ENCODE data around the gene FAM174A.

Gene FAM174A

GRCh38 chr5:100535060-100536005 lies at the start of gene FAM174A:
Gene FAM174A, plus strand, starts transcription at chr5:100535374. Its CDS starts 157 bp downstream, at chr5:100535531.
- no CpG with 5 or more reads among the region's 62 CpGs for WGBS (ENCODE audit: insufficient coverage, insufficient read length)

GRCh38 chr5:100493996-100494395 lies 41.2 kb upstream of the FAM174A start:
- WGBS (ENCODE audit: insufficient coverage, insufficient read length), result no CpG with 5 or more reads among the region's 1 CpG
- H3K27ac ChIP-seq (ENCODE audit: low read length), result no peak overlapping the region
- no peak for DNase-seq (ENCODE audit: low read depth, low spot score)

More at GRCh38 chr5:100535060-100536005, at the start of gene FAM174A:
- H3K27me3 ChIP-seq (ENCODE audit: control insufficient read depth, insufficient read depth, low read length), result no peaks in the 10 kb centered on the region
- no peaks in the 10 kb centered on the region; the same call in 1 of the 2 replicates for H3K36me3 ChIP-seq (ENCODE audit: control insufficient read depth, insufficient read depth, low read length)
- DNase-seq (ENCODE audit: low read depth, low spot score), result peak; percentile 94
- H3K27ac ChIP-seq (ENCODE audit: low read length), result no peak within 1 kb of the TSS
- H3K4me1 ChIP-seq (ENCODE audit: control insufficient read depth, insufficient read depth, low read length), result no peaks in the 10 kb centered on the region
- H3K4me3 ChIP-seq (ENCODE audit: low read length), result peak within 1 kb of the TSS; percentile 73
- no peaks in the 10 kb centered on the region for H3K9me3 ChIP-seq (ENCODE audit: control insufficient read depth, insufficient read depth, low read length)

GRCh38 chr5:100496296-100496695 lies 38.9 kb upstream of the FAM174A start:
- H3K4me1 ChIP-seq (ENCODE audit: control insufficient read depth, insufficient read depth, low read length), result no peaks in the 10 kb centered on the region
- no peak for DNase-seq (ENCODE audit: low read depth, low spot score)
- H3K4me3 ChIP-seq (ENCODE audit: low read length), result no peak overlapping the region
- H3K27ac ChIP-seq (ENCODE audit: low read length), result no peak overlapping the region
- H3K27me3 ChIP-seq (ENCODE audit: control insufficient read depth, insufficient read depth, low read length), result no peaks in the 10 kb centered on the region
- H3K36me3 ChIP-seq (ENCODE audit: control insufficient read depth, insufficient read depth, low read length), result no peaks in the 10 kb centered on the region
- WGBS (ENCODE audit: insufficient coverage, insufficient read length), result no CpG with 5 or more reads among the region's 1 CpG
- H3K9me3 ChIP-seq (ENCODE audit: control insufficient read depth, insufficient read depth, low read length), result no peaks in the 10 kb centered on the region

More at GRCh38 chr5:100493996-100494395, 41.2 kb upstream of the FAM174A start:
- Histone ChIP-seq H3K4me3 (ENCODE audit: low read length) (no peak overlapping the region), H3K36me3 (ENCODE audit: control insufficient read depth, insufficient read depth, low read length) (no peaks in the 10 kb centered on the region), H3K9me3 (ENCODE audit: control insufficient read depth, insufficient read depth, low read length) (no peaks in the 10 kb centered on the region), H3K4me1 (ENCODE audit: control insufficient read depth, insufficient read depth, low read length) (no peaks in the 10 kb centered on the region), H3K27me3 (ENCODE audit: control insufficient read depth, insufficient read depth, low read length) (no peaks in the 10 kb centered on the region)

- Histone ChIP-seq H3K36me3 (ENCODE audit: control insufficient read depth, insufficient read depth, low read length) (no peaks in the 10 kb centered on the region), H3K27me3 (ENCODE audit: control insufficient read depth, insufficient read depth, low read length) (no peaks in the 10 kb centered on the region), H3K9me3 (ENCODE audit: control insufficient read depth, insufficient read depth, low read length) (no peaks in the 10 kb centered on the region), H3K4me1 (ENCODE audit: control insufficient read depth, insufficient read depth, low read length) (no peaks in the 10 kb centered on the region), H3K4me3 (ENCODE audit: low read length) (no peak overlapping the region), H3K27ac (ENCODE audit: low read length) (no peak overlapping the region)
- DNase-seq (ENCODE audit: low read depth, low spot score), result no peak
- no CpG with 5 or more reads among the region's 2 CpGs for WGBS (ENCODE audit: insufficient coverage, insufficient read length)
Measured at GRCh38 chr5:100502684-100503083, 32.5 kb upstream of the FAM174A start.

- H3K27ac ChIP-seq (ENCODE audit: low read length), result no peak overlapping the region
- H3K27me3 ChIP-seq (ENCODE audit: control insufficient read depth, insufficient read depth, low read length), result no peaks in the 10 kb centered on the region
- no peak overlapping the region for H3K4me3 ChIP-seq (ENCODE audit: low read length)
- H3K4me1 ChIP-seq (ENCODE audit: control insufficient read depth, insufficient read depth, low read length), result no peaks in the 10 kb centered on the region
- no CpG with 5 or more reads among the region's 1 CpG for WGBS (ENCODE audit: insufficient coverage, insufficient read length)
- no peaks in the 10 kb centered on the region for H3K36me3 ChIP-seq (ENCODE audit: control insufficient read depth, insufficient read depth, low read length)
- no peaks in the 10 kb centered on the region for H3K9me3 ChIP-seq (ENCODE audit: control insufficient read depth, insufficient read depth, low read length)
- no peak for DNase-seq (ENCODE audit: low read depth, low spot score)
Measured at GRCh38 chr5:100505984-100506670, 29.0 kb upstream of the FAM174A start.

- no peaks in the 10 kb centered on the region for H3K36me3 ChIP-seq (ENCODE audit: control insufficient read depth, insufficient read depth, low read length)
- no peak for DNase-seq (ENCODE audit: low read depth, low spot score)
- no peaks in the 10 kb centered on the region for H3K27me3 ChIP-seq (ENCODE audit: control insufficient read depth, insufficient read depth, low read length)
- H3K9me3 ChIP-seq (ENCODE audit: control insufficient read depth, insufficient read depth, low read length), result no peaks in the 10 kb centered on the region
- no CpG with 5 or more reads among the region's 1 CpG for WGBS (ENCODE audit: insufficient coverage, insufficient read length)
- H3K27ac ChIP-seq (ENCODE audit: low read length), result no peak overlapping the region
- H3K4me1 ChIP-seq (ENCODE audit: control insufficient read depth, insufficient read depth, low read length), result no peaks in the 10 kb centered on the region
- H3K4me3 ChIP-seq (ENCODE audit: low read length), result no peak overlapping the region
Measured at GRCh38 chr5:100516285-100516684, 18.9 kb upstream of the FAM174A start.

GRCh38 chr5:100517301-100517974 lies 17.7 kb upstream of the FAM174A start:
- DNase-seq (ENCODE audit: low read depth, low spot score), result no peak
- WGBS (ENCODE audit: insufficient coverage, insufficient read length), result no CpG with 5 or more reads among the region's 5 CpGs
- no peaks in the 10 kb centered on the region for H3K36me3 ChIP-seq (ENCODE audit: control insufficient read depth, insufficient read depth, low read length)
- no peaks in the 10 kb centered on the region for H3K27me3 ChIP-seq (ENCODE audit: control insufficient read depth, insufficient read depth, low read length)
- no peak overlapping the region for H3K4me3 ChIP-seq (ENCODE audit: low read length)
- no peak overlapping the region for H3K27ac ChIP-seq (ENCODE audit: low read length)
- H3K4me1 ChIP-seq (ENCODE audit: control insufficient read depth, insufficient read depth, low read length), result no peaks in the 10 kb centered on the region
- no peaks in the 10 kb centered on the region for H3K9me3 ChIP-seq (ENCODE audit: control insufficient read depth, insufficient read depth, low read length)

GRCh38 chr5:100518377-100518776 lies 16.8 kb upstream of the FAM174A start:
- no peaks in the 10 kb centered on the region for H3K27me3 ChIP-seq (ENCODE audit: control insufficient read depth, insufficient read depth, low read length)
- no peaks in the 10 kb centered on the region for H3K36me3 ChIP-seq (ENCODE audit: control insufficient read depth, insufficient read depth, low read length)
- WGBS (ENCODE audit: insufficient coverage, insufficient read length), result no CpG with 5 or more reads among the region's 3 CpGs
- no peak overlapping the region for H3K4me3 ChIP-seq (ENCODE audit: low read length)
- H3K9me3 ChIP-seq (ENCODE audit: control insufficient read depth, insufficient read depth, low read length), result no peaks in the 10 kb centered on the region
- H3K4me1 ChIP-seq (ENCODE audit: control insufficient read depth, insufficient read depth, low read length), result no peaks in the 10 kb centered on the region
- no peak for DNase-seq (ENCODE audit: low read depth, low spot score)
- H3K27ac ChIP-seq (ENCODE audit: low read length), result no peak overlapping the region

GRCh38 chr5:100519075-100519474 lies 16.1 kb upstream of the FAM174A start:
- no peaks in the 10 kb centered on the region for H3K27me3 ChIP-seq (ENCODE audit: control insufficient read depth, insufficient read depth, low read length)
- H3K4me3 ChIP-seq (ENCODE audit: low read length), result no peak overlapping the region
- H3K9me3 ChIP-seq (ENCODE audit: control insufficient read depth, insufficient read depth, low read length), result no peaks in the 10 kb centered on the region
- DNase-seq (ENCODE audit: low read depth, low spot score), result no peak
- no peaks in the 10 kb centered on the region for H3K36me3 ChIP-seq (ENCODE audit: control insufficient read depth, insufficient read depth, low read length)
- no peak overlapping the region for H3K27ac ChIP-seq (ENCODE audit: low read length)
- no peaks in the 10 kb centered on the region for H3K4me1 ChIP-seq (ENCODE audit: control insufficient read depth, insufficient read depth, low read length)

GRCh38 chr5:100520348-100520747 lies 14.8 kb upstream of the FAM174A start:
- H3K27ac ChIP-seq (ENCODE audit: low read length), result no peak overlapping the region
- no peak overlapping the region for H3K4me3 ChIP-seq (ENCODE audit: low read length)
- H3K27me3 ChIP-seq (ENCODE audit: control insufficient read depth, insufficient read depth, low read length), result no peaks in the 10 kb centered on the region
- WGBS (ENCODE audit: insufficient coverage, insufficient read length), result no CpG with 5 or more reads among the region's 1 CpG
- DNase-seq (ENCODE audit: low read depth, low spot score), result no peak
- no peaks in the 10 kb centered on the region for H3K36me3 ChIP-seq (ENCODE audit: control insufficient read depth, insufficient read depth, low read length)
- H3K4me1 ChIP-seq (ENCODE audit: control insufficient read depth, insufficient read depth, low read length), result no peaks in the 10 kb centered on the region
- H3K9me3 ChIP-seq (ENCODE audit: control insufficient read depth, insufficient read depth, low read length), result no peaks in the 10 kb centered on the region
